ENCODE results near the gene HEMGN. TPM values are rescaled to one million over a fixed set of nuclear protein-coding genes. Genes with fewer than 3 reads are reported as not detected.
A peak's percentile ranks its signal among the peaks of the same experiment; 100 is the strongest.

Gene HEMGN
- total RNA-seq (2022), result not detected in 2 replicates
- percentile 6 among the genes with signal in this experiment for Bru-seq, nascent RNA
- BruChase-seq, experiment 1, labeled RNA remaining after a 2-hour chase, result not detected
- BruChase-seq, experiment 2, labeled RNA remaining after a 6-hour chase, result percentile 9 among the genes with signal in this experiment
- long read RNA-seq, result 0 reads

- H3K27me3 Mint-ChIP-seq (ENCODE audit: insufficient read depth, unreplicated experiment), result peaks cover 18% of the 10 kb centered on the region
- DNase-seq, result no peak
- H3K4me3 Mint-ChIP-seq (ENCODE audit: unreplicated experiment), result no peak within 1 kb of the TSS
- TF ChIP-seq, protein P1, sequence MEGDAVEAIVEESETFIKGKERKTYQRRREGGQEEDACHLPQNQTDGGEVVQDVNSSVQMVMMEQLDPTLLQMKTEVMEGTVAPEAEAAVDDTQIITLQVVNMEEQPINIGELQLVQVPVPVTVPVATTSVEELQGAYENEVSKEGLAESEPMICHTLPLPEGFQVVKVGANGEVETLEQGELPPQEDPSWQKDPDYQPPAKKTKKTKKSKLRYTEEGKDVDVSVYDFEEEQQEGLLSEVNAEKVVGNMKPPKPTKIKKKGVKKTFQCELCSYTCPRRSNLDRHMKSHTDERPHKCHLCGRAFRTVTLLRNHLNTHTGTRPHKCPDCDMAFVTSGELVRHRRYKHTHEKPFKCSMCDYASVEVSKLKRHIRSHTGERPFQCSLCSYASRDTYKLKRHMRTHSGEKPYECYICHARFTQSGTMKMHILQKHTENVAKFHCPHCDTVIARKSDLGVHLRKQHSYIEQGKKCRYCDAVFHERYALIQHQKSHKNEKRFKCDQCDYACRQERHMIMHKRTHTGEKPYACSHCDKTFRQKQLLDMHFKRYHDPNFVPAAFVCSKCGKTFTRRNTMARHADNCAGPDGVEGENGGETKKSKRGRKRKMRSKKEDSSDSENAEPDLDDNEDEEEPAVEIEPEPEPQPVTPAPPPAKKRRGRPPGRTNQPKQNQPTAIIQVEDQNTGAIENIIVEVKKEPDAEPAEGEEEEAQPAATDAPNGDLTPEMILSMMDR (IDR thresholded peaks at IDR 0.05; ENCODE audit: insufficient read depth in 1 of 2, low read depth in 1 of 2, low read length in 1 of 2, severe bottlenecking in 1 of 2, unreplicated experiment in 1 of 2), result no peak
- Histone ChIP-seq H3K9me3 (no peaks in the 10 kb centered on the region), H3K27me3 (replicated peaks; ENCODE audit: control insufficient read depth, insufficient read depth, low read length) (no peaks in the 10 kb centered on the region), H3K4me3 (ENCODE audit: low read depth, low read length) (no peak within 1 kb of the TSS), H3K36me3 (ENCODE audit: control insufficient read depth, insufficient read depth, low read length) (no peaks in the 10 kb centered on the region), H3K4me1 (no peaks in the 10 kb centered on the region)
- H3K36me3 Mint-ChIP-seq (ENCODE audit: insufficient read depth, unreplicated experiment), result no peaks in the 10 kb centered on the region
- H3K27ac Mint-ChIP-seq (ENCODE audit: unreplicated experiment), result no peak within 1 kb of the TSS
- CTCF ChIA-PET, result no interaction called here
- no peaks in the 10 kb centered on the region for H3K4me1 Mint-ChIP-seq (ENCODE audit: low read depth, unreplicated experiment)
- H3K9me3 Mint-ChIP-seq (ENCODE audit: unreplicated experiment), result no peaks in the 10 kb centered on the region
- POLR2A ChIA-PET, result interaction anchor here (0.6 kb wide), 1 partner anchor 14 kb away, joined by 3 read pairs; no protein-coding TSS in a partner anchor
- no TSS peak for BruUV-seq (replicated peaks)
- intact Hi-C loops (cut with micrococcal nuclease; ENCODE audit: unreplicated experiment), result no loop called here
Observed at GRCh38 chr9:97938081-97938644, at the start of gene HEMGN. HEMGN (minus strand) TSS chr9:97938172; CDS start chr9:97938136, 36 bp downstream.

- H3K36me3 ChIP-seq (ENCODE audit: control insufficient read depth, insufficient read depth, low read length), result no peaks in the 10 kb centered on the region
- Mint-ChIP-seq H3K27me3 (ENCODE audit: insufficient read depth, unreplicated experiment) (no peaks in the 10 kb centered on the region), H3K4me1 (ENCODE audit: low read depth, unreplicated experiment) (peaks cover 43% of the 10 kb centered on the region), H3K27ac (ENCODE audit: unreplicated experiment) (no peak overlapping the region), H3K9me3 (ENCODE audit: unreplicated experiment) (no peaks in the 10 kb centered on the region), H3K4me3 (ENCODE audit: unreplicated experiment) (no peak overlapping the region), H3K36me3 (ENCODE audit: insufficient read depth, unreplicated experiment) (peaks cover 64% of the 10 kb centered on the region)
- H3K4me1 ChIP-seq, result peaks cover 33% of the 10 kb centered on the region
- ChIA-PET POLR2A (no interaction called here), CTCF (no interaction called here)
- no peak overlapping the region for H3K4me3 ChIP-seq (ENCODE audit: low read depth, low read length)
- intact Hi-C loops (cut with micrococcal nuclease; ENCODE audit: unreplicated experiment), result loop anchor here (5.0 to 10.0 kb wide), 2 partner anchors 267 to 355 kb away; partner anchors contain the start of genes NCBP1, TBC1D2 and TSTD2
- H3K9me3 ChIP-seq, result no peaks in the 10 kb centered on the region
- TF ChIP-seq, protein P1 (IDR thresholded peaks at IDR 0.05; ENCODE audit: insufficient read depth in 1 of 2, low read depth in 1 of 2, low read length in 1 of 2, severe bottlenecking in 1 of 2, unreplicated experiment in 1 of 2), result no peak
- BruUV-seq (replicated peaks), result no TSS peak
- no peak for DNase-seq
- H3K27me3 ChIP-seq (replicated peaks; ENCODE audit: control insufficient read depth, insufficient read depth, low read length), result no peaks in the 10 kb centered on the region
Observed at GRCh38 chr9:97987487-97987886, 49.5 kb upstream of the HEMGN start.

DNA sequence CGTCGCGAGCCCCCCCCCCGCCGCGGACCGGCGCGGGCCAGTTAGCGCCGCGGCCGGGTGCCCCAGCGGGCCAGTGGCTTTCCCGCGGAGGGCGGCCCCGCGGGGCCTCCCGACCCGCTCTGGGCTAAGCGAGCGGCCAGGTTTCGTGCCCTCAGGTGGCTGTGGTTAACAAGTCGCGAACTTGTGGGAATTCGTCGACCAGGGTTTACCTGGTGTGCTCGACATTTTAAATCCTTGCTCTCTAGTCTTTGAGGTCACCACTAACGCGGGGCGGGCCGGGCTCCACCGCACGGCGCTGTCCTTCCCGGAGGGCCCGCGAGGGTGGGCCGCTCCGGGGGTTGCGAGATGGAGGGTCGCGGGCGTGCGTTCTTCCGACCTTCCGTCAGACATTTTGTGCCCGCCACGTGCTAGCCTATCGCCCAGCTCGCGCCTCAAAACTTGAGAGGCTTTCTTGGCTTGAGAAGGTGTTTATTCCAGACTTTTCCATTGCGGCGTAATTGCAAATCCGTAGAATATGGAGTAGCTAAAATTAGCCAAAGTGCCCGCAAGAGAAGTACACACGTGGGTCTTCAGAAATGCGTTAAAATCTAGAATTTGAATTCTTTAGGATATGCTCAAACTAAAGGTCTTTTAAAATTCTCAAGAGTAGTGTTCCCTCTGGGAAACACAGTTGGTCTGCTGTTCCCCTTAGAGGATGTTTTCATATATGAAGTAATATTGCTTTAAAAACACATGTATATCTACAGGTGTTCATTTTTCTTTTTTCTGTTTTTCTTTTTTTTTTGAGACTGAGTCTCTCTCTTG is 47.3 kb upstream of the HEMGN start:
- peaks cover 19% of the 10 kb centered on the region for H3K4me1 ChIP-seq
- no peaks in the 10 kb centered on the region for H3K9me3 ChIP-seq
- Mint-ChIP-seq H3K4me1 (ENCODE audit: low read depth, unreplicated experiment) (peaks cover 48% of the 10 kb centered on the region), H3K27ac (ENCODE audit: unreplicated experiment) (peak overlapping the region; percentile 92), H3K36me3 (ENCODE audit: insufficient read depth, unreplicated experiment) (peaks cover 46% of the 10 kb centered on the region), H3K9me3 (ENCODE audit: unreplicated experiment) (no peaks in the 10 kb centered on the region), H3K4me3 (ENCODE audit: unreplicated experiment) (peak overlapping the region; percentile 79), H3K27me3 (ENCODE audit: insufficient read depth, unreplicated experiment) (no peaks in the 10 kb centered on the region)
- POLR2A ChIA-PET, result interaction anchor here (0.7 kb wide), 1 partner anchor 12 kb away, joined by 3 read pairs; no protein-coding TSS in a partner anchor
- H3K36me3 ChIP-seq (ENCODE audit: control insufficient read depth, insufficient read depth, low read length), result no peaks in the 10 kb centered on the region
- H3K4me3 ChIP-seq (ENCODE audit: low read depth, low read length), result peak overlapping the region; percentile 96
- intact Hi-C loops (cut with micrococcal nuclease; ENCODE audit: unreplicated experiment), result loop anchor here (5.0 to 10.0 kb wide), 2 partner anchors 270 to 353 kb away; partner anchors contain the start of genes NCBP1, TBC1D2 and TSTD2
- TF ChIP-seq, protein P1 (IDR thresholded peaks at IDR 0.05; ENCODE audit: insufficient read depth in 1 of 2, low read depth in 1 of 2, low read length in 1 of 2, severe bottlenecking in 1 of 2, unreplicated experiment in 1 of 2), result no peak
- BruUV-seq (replicated peaks), result TSS peak; percentile 28
- peak; percentile 54 to 57 for DNase-seq
- H3K27me3 ChIP-seq (replicated peaks; ENCODE audit: control insufficient read depth, insufficient read depth, low read length), result no peaks in the 10 kb centered on the region
- CTCF ChIA-PET, result no interaction called here

All from Caco-2 (cell line).